Mesenchymal stem cell (in vitro differentiated cells and primary cell): Measurements from ENCODE around the gene CTCFL.

Experiments used
- DNase-seq: peaks from one replicate; pipeline ENCODE4 v3.0.0-alpha.2; 2013
- H2AFZ ChIP-seq: one replicate; pipeline ENCODE4 v1.6.1; 2013; ENCODE audit warnings: low read depth, mild to moderate bottlenecking, control low read depth, inconsistent platforms, low read length, moderate library complexity
- H2AK5ac ChIP-seq: 2 replicates; pipeline ENCODE4 v1.6.1; 2013; ENCODE audit warnings: low read length, moderate library complexity, mild to moderate bottlenecking, inconsistent platforms; ENCODE audit not compliant: severe bottlenecking
- H2BK120ac ChIP-seq: one replicate; pipeline ENCODE4 v1.6.1; 2013; ENCODE audit warnings: low read depth, mild to moderate bottlenecking, inconsistent platforms, low read length, moderate library complexity
- H2BK12ac ChIP-seq, 2 experiments: one replicate each; pipeline ENCODE4 v1.6.1; 2013; ENCODE audit warnings: inconsistent platforms in 2 of 2, low read length in 2 of 2, mild to moderate bottlenecking in 2 of 2, moderate library complexity in 2 of 2, control low read depth in 1 of 2
- H2BK15ac ChIP-seq: one replicate; pipeline ENCODE4 v1.6.1; 2013; ENCODE audit warnings: mild to moderate bottlenecking, low read depth, inconsistent platforms; ENCODE audit not compliant: poor library complexity, severe bottlenecking
- H2BK5ac ChIP-seq: 2 replicates; pipeline ENCODE4 v1.6.1; 2013; ENCODE audit warnings: low read depth, mild to moderate bottlenecking, low read length, control low read depth, inconsistent platforms; ENCODE audit not compliant: poor library complexity, severe bottlenecking
- H3K14ac ChIP-seq, 2 experiments: one replicate each; pipeline ENCODE4 v1.6.1; 2013; ENCODE audit warnings: inconsistent platforms in 2 of 2, low read length in 2 of 2, control low read depth in 1 of 2, mild to moderate bottlenecking in 1 of 2, moderate library complexity in 1 of 2
- H3K18ac ChIP-seq, 2 experiments: one replicate each; pipeline ENCODE4 v1.6.1; 2013; ENCODE audit warnings: inconsistent platforms in 2 of 2, low read length in 2 of 2, control low read depth in 1 of 2, low read depth in 1 of 2, mild to moderate bottlenecking in 1 of 2
- H3K23ac ChIP-seq, 2 experiments: one replicate each; pipeline ENCODE4 v1.6.1; 2013; ENCODE audit warnings: inconsistent platforms in 2 of 2, low read length in 2 of 2, mild to moderate bottlenecking in 2 of 2, moderate library complexity in 2 of 2, control low read depth in 1 of 2
- H3K27ac ChIP-seq: 2 replicates; pipeline ENCODE4 v1.5.1; 2013; ENCODE audit warnings: mild to moderate bottlenecking, moderate library complexity, low read length, control low read depth, inconsistent platforms; ENCODE audit not compliant: poor library complexity, severe bottlenecking
- H3K27me3 ChIP-seq, 2 experiments: 2 replicates each; pipeline versions ENCODE4 v1.6.1 to v1.7.0; 2013; ENCODE audit warnings: low read length in 2 of 2, mild to moderate bottlenecking in 2 of 2, moderate library complexity in 2 of 2, control low read depth in 1 of 2, inconsistent platforms in 1 of 2; ENCODE audit not compliant: control insufficient read depth in 1 of 2, insufficient read depth in 1 of 2
- H3K36me3 ChIP-seq, 2 experiments: 2 replicates each; pipeline versions ENCODE4 v1.6.1 to v1.7.0; 2013; ENCODE audit warnings: low read length in 2 of 2, control low read depth in 1 of 2, inconsistent platforms in 1 of 2, low read depth in 1 of 2, mild to moderate bottlenecking in 1 of 2; ENCODE audit not compliant: insufficient read depth in 2 of 2, control insufficient read depth in 1 of 2
- H3K4ac ChIP-seq, 2 experiments: one replicate each; pipeline ENCODE4 v1.6.1; 2013; ENCODE audit warnings: inconsistent platforms in 2 of 2, low read length in 2 of 2, mild to moderate bottlenecking in 2 of 2, moderate library complexity in 2 of 2, control low read depth in 1 of 2, low read depth in 1 of 2
- H3K4me1 ChIP-seq: 2 replicates; pipeline ENCODE4 v1.6.1; 2013; ENCODE audit warnings: low read depth, low read length, control low read depth; ENCODE audit not compliant: control insufficient read depth, insufficient read depth
- H3K4me2 ChIP-seq: 2 replicates; pipeline ENCODE4 v1.6.1; 2013; ENCODE audit warnings: low read length, mild to moderate bottlenecking, inconsistent platforms; ENCODE audit not compliant: poor library complexity, severe bottlenecking
- H3K4me3 ChIP-seq, 2 experiments: 2 replicates each; pipeline versions ENCODE4 v1.5.1 to v1.7.0; 2013; ENCODE audit warnings: low read length in 2 of 2, mild to moderate bottlenecking in 2 of 2, control low read depth in 1 of 2, low read depth in 1 of 2; ENCODE audit not compliant: insufficient read depth in 1 of 2
- H3K79me1 ChIP-seq: replicated peaks from 2 replicates; pipeline ENCODE4 v1.6.1; 2013; ENCODE audit warnings: mild to moderate bottlenecking, control low read depth, low read length, inconsistent platforms; ENCODE audit not compliant: poor library complexity, severe bottlenecking
- H3K9ac ChIP-seq: 2 replicates; pipeline ENCODE4 v1.7.0; 2013; ENCODE audit warnings: mild to moderate bottlenecking, low read length, moderate library complexity
- H3K9me3 ChIP-seq: 2 replicates; pipeline ENCODE4 v1.7.0; 2013; ENCODE audit warnings: mild to moderate bottlenecking, low read length; ENCODE audit not compliant: control insufficient read depth
- H4K8ac ChIP-seq: one replicate; pipeline ENCODE4 v1.6.1; 2013; ENCODE audit warnings: inconsistent platforms, mild to moderate bottlenecking, low read length, moderate library complexity
- H4K91ac ChIP-seq: one replicate; pipeline ENCODE4 v1.6.1; 2013; ENCODE audit warnings: mild to moderate bottlenecking, low read length, inconsistent platforms
- WGBS: methylation state at CpG from one replicate; pipeline ENCODE4 v1.1.7; 2013; ENCODE audit warnings: mixed read lengths; 5-methylcytosine and 5-hydroxymethylcytosine counted together

The CTCFL gene

DNA sequence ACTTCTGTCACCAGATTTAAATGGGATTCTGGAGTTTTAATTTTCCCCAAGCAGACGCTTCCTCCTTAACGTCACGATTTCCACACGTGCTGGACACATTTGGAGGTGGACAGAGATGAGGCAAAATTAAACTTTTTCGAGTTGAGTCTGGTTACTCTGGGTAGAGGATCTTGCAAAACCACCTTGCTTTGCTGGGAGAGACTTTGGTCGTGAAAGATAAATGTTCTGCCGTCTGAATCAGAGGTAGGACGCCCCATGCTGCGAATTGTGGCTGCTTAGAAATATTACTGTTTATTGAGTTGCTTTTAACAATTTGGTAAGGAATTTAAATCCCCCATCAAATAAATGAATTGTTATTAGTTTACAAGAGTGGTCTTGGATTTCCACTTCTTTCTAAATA, 46.8 kb downstream of the CTCFL start:
- no peak for DNase-seq
- no peak overlapping the region for H3K27ac ChIP-seq
- peaks cover 18 to 87% of the 10 kb centered on the region in 2 experiments for H3K27me3 ChIP-seq
- peak overlapping the region; percentile 13 for H2AK5ac ChIP-seq
- no peaks in the 10 kb centered on the region for H3K79me1 ChIP-seq
- H3K4me3 ChIP-seq, result no peak overlapping the region
- H3K18ac ChIP-seq, result no peak overlapping the region
- H3K23ac ChIP-seq, result no peak overlapping the region
- no peak overlapping the region for H2BK12ac ChIP-seq
- no peak overlapping the region for H4K91ac ChIP-seq
- H4K8ac ChIP-seq, result no peak overlapping the region
- H2AFZ ChIP-seq, result no peak overlapping the region
- WGBS, result 83% methylated on average over 9 of the region's 9 CpGs
- no peak overlapping the region for H2BK5ac ChIP-seq
- no peak overlapping the region for H2BK15ac ChIP-seq
- peaks cover 25% of the 10 kb centered on the region for H3K4me1 ChIP-seq
- no peak overlapping the region for H3K9ac ChIP-seq
- H3K4me2 ChIP-seq, result no peak overlapping the region
- H3K9me3 ChIP-seq, result peaks cover 7% of the 10 kb centered on the region
- no peak overlapping the region for H3K4ac ChIP-seq
- H3K36me3 ChIP-seq, result no peaks in the 10 kb centered on the region
- no peak overlapping the region for H3K14ac ChIP-seq
- no peak overlapping the region for H2BK120ac ChIP-seq

DNA sequence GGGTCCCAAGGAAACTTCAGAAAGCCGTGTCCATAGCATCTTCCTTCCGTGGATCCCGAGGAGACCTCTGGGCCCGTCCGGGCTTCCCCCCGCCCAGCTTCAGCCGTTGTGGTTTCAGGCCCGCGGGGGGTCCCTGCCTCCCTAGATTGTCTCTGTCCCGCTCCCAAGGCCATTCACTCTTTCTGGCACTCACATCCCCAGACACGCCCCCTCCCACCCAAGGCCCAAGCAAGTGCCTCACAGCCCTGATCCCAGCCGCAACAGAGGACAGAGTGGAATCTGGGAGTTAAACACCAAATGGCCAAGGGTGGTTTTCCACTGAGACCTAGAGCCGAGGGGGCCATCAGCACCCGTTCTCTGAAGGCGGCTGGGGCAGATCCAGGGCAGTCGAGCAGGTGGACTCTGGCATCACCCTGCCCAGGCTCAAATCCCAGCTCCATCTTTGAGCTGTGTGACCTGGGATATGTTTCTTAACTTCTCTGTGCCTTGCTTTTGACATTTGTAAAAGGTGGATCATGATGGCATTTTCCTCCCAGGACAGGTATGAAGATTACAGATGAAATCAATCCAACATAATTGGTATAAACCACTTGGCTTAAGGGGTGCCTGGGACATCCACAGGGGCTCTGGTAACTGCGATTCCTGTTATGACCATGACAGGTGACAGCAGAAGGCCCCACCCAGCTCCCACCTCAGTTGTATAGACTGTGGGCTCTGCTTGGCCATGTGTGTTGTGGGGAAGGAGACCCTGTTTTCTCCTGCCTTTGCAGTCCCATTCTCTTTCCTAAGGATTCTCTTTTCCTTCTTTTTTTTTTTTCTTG, 48.1 kb downstream of the CTCFL start:
- no peak overlapping the region for H2AK5ac ChIP-seq
- 82% methylated on average over 16 of the region's 17 CpGs for WGBS
- H3K4ac ChIP-seq, result no peak overlapping the region
- peaks cover 18 to 95% of the 10 kb centered on the region in 2 experiments for H3K27me3 ChIP-seq
- H4K8ac ChIP-seq, result no peak overlapping the region
- no peak overlapping the region for H2BK15ac ChIP-seq
- H3K4me3 ChIP-seq, result no peak overlapping the region
- H3K9ac ChIP-seq, result no peak overlapping the region
- H3K4me2 ChIP-seq, result no peak overlapping the region
- no peak for DNase-seq
- H3K4me1 ChIP-seq, result peaks cover 29% of the 10 kb centered on the region
- H4K91ac ChIP-seq, result no peak overlapping the region
- no peak overlapping the region for H2BK12ac ChIP-seq
- peaks cover 7% of the 10 kb centered on the region for H3K9me3 ChIP-seq
- H3K27ac ChIP-seq, result no peak overlapping the region
- H3K18ac ChIP-seq, result no peak overlapping the region
- no peak overlapping the region for H2AFZ ChIP-seq
- H2BK120ac ChIP-seq, result no peak overlapping the region
- H3K14ac ChIP-seq, result no peak overlapping the region
- no peaks in the 10 kb centered on the region for H3K79me1 ChIP-seq
- no peak overlapping the region for H2BK5ac ChIP-seq
- no peaks in the 10 kb centered on the region for H3K36me3 ChIP-seq
- no peak overlapping the region for H3K23ac ChIP-seq

GRCh38 chr20:57476084-57476526, 48.8 kb downstream of the CTCFL start:
- DNase-seq, result no peak
- Histone ChIP-seq H3K27me3 (peaks cover 14 to 95% of the 10 kb centered on the region in 2 experiments), H3K18ac (no peak overlapping the region), H3K36me3 (no peaks in the 10 kb centered on the region), H3K4me2 (no peak overlapping the region), H3K27ac (no peak overlapping the region), H3K79me1 (no peaks in the 10 kb centered on the region), H2AK5ac (no peak overlapping the region), H4K91ac (no peak overlapping the region), H2BK120ac (no peak overlapping the region), H4K8ac (no peak overlapping the region), H3K4ac (no peak overlapping the region), H3K14ac (no peak overlapping the region), H3K23ac (no peak overlapping the region), H3K9me3 (peaks cover 7% of the 10 kb centered on the region), H3K4me1 (peaks cover 30% of the 10 kb centered on the region), H2BK5ac (no peak overlapping the region), H3K4me3 (no peak overlapping the region), H2BK15ac (no peak overlapping the region), H2AFZ (no peak overlapping the region), H3K9ac (no peak overlapping the region), H2BK12ac (no peak overlapping the region)
- WGBS, result 52% methylated on average over 6 of the region's 6 CpGs

DNA sequence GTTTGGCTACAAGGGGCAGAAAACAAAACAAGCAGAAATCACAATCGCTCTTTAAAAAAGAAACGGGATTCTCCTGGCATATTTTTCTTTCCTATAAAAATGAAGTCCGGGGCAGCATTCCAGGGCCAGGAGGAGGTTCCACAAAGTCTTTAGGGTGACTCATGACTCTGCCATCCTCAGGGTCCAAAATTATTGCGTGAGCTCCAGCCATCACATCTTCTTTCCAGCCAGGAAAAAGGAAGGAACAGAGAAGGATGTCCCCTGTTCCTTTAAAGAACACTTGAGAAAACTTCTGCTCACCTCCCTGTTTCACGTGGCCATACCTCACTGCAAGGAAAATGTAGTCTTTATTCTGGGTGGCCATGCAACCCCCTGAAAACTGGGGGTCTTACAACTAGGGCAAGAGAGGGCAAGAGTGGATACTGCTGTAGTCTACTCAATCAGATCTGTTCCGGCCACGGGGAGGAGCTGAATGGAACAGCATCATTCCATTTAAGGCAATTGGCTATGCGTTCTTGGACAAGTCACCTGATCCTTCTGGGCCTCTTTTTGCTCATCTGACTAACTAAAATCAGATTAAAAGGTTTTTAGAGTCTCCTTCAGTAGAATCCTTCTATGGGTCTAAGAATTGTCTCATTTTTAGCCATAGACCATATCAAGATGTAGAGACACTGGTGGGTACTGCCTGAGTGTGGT, 49.4 kb downstream of the CTCFL start:
- Histone ChIP-seq H3K27me3 (peaks cover 16 to 95% of the 10 kb centered on the region in 2 experiments), H3K4me1 (peaks cover 30% of the 10 kb centered on the region), H3K4me3 (no peak overlapping the region), H2BK15ac (no peak overlapping the region), H2AFZ (no peak overlapping the region), H2AK5ac (no peak overlapping the region), H3K18ac (no peak overlapping the region), H3K4ac (no peak overlapping the region), H4K8ac (no peak overlapping the region), H3K9me3 (peaks cover 7% of the 10 kb centered on the region), H3K79me1 (no peaks in the 10 kb centered on the region), H3K36me3 (no peaks in the 10 kb centered on the region), H3K4me2 (no peak overlapping the region), H4K91ac (no peak overlapping the region), H3K23ac (no peak overlapping the region), H3K14ac (no peak overlapping the region), H3K9ac (no peak overlapping the region), H2BK12ac (no peak overlapping the region), H2BK5ac (no peak overlapping the region), H3K27ac (no peak overlapping the region), H2BK120ac (no peak overlapping the region)
- no peak for DNase-seq
- 85% methylated on average over 8 of the region's 8 CpGs for WGBS
